Measurements from ENCODE around the gene OPCML. TPM values are rescaled to one million over a fixed set of nuclear protein-coding genes. Genes with fewer than 3 reads are reported as not detected.

The OPCML gene
- total RNA-seq, 1 experiment from 2014 or later: not detected

DNA sequence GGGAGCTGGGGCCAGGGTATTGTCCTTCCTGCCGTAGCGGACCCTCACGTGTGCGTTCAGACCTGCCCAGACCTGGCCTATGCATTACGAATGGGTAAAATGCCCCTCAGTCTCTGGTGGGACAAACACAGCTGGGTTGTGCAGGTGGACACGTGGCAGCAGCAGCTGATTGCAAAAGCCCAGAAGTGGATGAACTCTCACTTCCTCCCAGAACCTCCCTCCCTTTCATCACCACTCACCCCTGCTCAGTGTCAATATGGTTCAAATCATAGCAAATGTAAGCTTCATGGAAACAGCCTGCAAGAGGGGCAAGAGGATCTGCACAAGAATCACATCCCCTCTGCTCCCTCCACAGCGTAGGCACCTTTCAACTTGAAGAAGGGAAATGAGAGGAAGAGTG lies 352.1 kb downstream of the OPCML start:
- H3K9me3 Mint-ChIP-seq (ENCODE audit: unreplicated experiment): no peaks in the 10 kb centered on the region
- Histone ChIP-seq H3K9me3 (no peaks in the 10 kb centered on the region), H3K4me3 (ENCODE audit: low read depth, low read length) (no peak overlapping the region), H3K36me3 (ENCODE audit: control insufficient read depth, insufficient read depth, low read length) (no peaks in the 10 kb centered on the region), H3K27me3 (replicated peaks; ENCODE audit: control insufficient read depth, insufficient read depth, low read length) (no peaks in the 10 kb centered on the region), H3K4me1 (no peaks in the 10 kb centered on the region)
- H3K27me3 Mint-ChIP-seq (ENCODE audit: insufficient read depth, unreplicated experiment): peaks cover 24% of the 10 kb centered on the region
- intact Hi-C loops (cut with micrococcal nuclease; ENCODE audit: unreplicated experiment): no loop called here
- no TSS peak for BruUV-seq (replicated peaks)
- DNase-seq: no peak
- H3K4me1 Mint-ChIP-seq (ENCODE audit: low read depth, unreplicated experiment): no peaks in the 10 kb centered on the region
- POLR2A ChIA-PET: no interaction called here
- no peak overlapping the region for H3K27ac Mint-ChIP-seq (ENCODE audit: unreplicated experiment)
- H3K4me3 Mint-ChIP-seq (ENCODE audit: unreplicated experiment): no peak overlapping the region
- no peaks in the 10 kb centered on the region for H3K36me3 Mint-ChIP-seq (ENCODE audit: insufficient read depth, unreplicated experiment)
- TF ChIP-seq, protein P1, sequence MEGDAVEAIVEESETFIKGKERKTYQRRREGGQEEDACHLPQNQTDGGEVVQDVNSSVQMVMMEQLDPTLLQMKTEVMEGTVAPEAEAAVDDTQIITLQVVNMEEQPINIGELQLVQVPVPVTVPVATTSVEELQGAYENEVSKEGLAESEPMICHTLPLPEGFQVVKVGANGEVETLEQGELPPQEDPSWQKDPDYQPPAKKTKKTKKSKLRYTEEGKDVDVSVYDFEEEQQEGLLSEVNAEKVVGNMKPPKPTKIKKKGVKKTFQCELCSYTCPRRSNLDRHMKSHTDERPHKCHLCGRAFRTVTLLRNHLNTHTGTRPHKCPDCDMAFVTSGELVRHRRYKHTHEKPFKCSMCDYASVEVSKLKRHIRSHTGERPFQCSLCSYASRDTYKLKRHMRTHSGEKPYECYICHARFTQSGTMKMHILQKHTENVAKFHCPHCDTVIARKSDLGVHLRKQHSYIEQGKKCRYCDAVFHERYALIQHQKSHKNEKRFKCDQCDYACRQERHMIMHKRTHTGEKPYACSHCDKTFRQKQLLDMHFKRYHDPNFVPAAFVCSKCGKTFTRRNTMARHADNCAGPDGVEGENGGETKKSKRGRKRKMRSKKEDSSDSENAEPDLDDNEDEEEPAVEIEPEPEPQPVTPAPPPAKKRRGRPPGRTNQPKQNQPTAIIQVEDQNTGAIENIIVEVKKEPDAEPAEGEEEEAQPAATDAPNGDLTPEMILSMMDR (IDR thresholded peaks at IDR 0.05; ENCODE audit: insufficient read depth in 1 of 2, low read depth in 1 of 2, low read length in 1 of 2, severe bottlenecking in 1 of 2, unreplicated experiment in 1 of 2): no peak
- CTCF ChIA-PET: no interaction called here

GRCh38 chr11:133176748-133177147 lies 355.6 kb downstream of the OPCML start:
- ChIA-PET POLR2A (no interaction called here), CTCF (no interaction called here)
- no peaks in the 10 kb centered on the region for H3K9me3 Mint-ChIP-seq (ENCODE audit: unreplicated experiment)
- Histone ChIP-seq H3K36me3 (ENCODE audit: control insufficient read depth, insufficient read depth, low read length) (no peaks in the 10 kb centered on the region), H3K4me1 (no peaks in the 10 kb centered on the region), H3K4me3 (ENCODE audit: low read depth, low read length) (no peak overlapping the region), H3K9me3 (no peaks in the 10 kb centered on the region), H3K27me3 (replicated peaks; ENCODE audit: control insufficient read depth, insufficient read depth, low read length) (no peaks in the 10 kb centered on the region)
- no peak for DNase-seq
- no peaks in the 10 kb centered on the region for H3K4me1 Mint-ChIP-seq (ENCODE audit: low read depth, unreplicated experiment)
- H3K36me3 Mint-ChIP-seq (ENCODE audit: insufficient read depth, unreplicated experiment): no peaks in the 10 kb centered on the region
- peaks cover 11% of the 10 kb centered on the region for H3K27me3 Mint-ChIP-seq (ENCODE audit: insufficient read depth, unreplicated experiment)
- no peak overlapping the region for H3K27ac Mint-ChIP-seq (ENCODE audit: unreplicated experiment)
- BruUV-seq (replicated peaks): no TSS peak
- TF ChIP-seq, protein P1 (IDR thresholded peaks at IDR 0.05; ENCODE audit: insufficient read depth in 1 of 2, low read depth in 1 of 2, low read length in 1 of 2, severe bottlenecking in 1 of 2, unreplicated experiment in 1 of 2): no peak
- no peak overlapping the region for H3K4me3 Mint-ChIP-seq (ENCODE audit: unreplicated experiment)
- intact Hi-C loops (cut with micrococcal nuclease; ENCODE audit: unreplicated experiment): no loop called here

GRCh38 chr11:133175103-133175502 lies 357.2 kb downstream of the OPCML start:
- no TSS peak for BruUV-seq (replicated peaks)
- intact Hi-C loops (cut with micrococcal nuclease; ENCODE audit: unreplicated experiment): no loop called here
- ChIA-PET POLR2A (no interaction called here), CTCF (no interaction called here)
- no peak for DNase-seq
- no peaks in the 10 kb centered on the region for H3K4me1 ChIP-seq
- Mint-ChIP-seq H3K4me1 (ENCODE audit: low read depth, unreplicated experiment) (no peaks in the 10 kb centered on the region), H3K36me3 (ENCODE audit: insufficient read depth, unreplicated experiment) (no peaks in the 10 kb centered on the region), H3K27me3 (ENCODE audit: insufficient read depth, unreplicated experiment) (no peaks in the 10 kb centered on the region), H3K9me3 (ENCODE audit: unreplicated experiment) (no peaks in the 10 kb centered on the region), H3K4me3 (ENCODE audit: unreplicated experiment) (no peak overlapping the region), H3K27ac (ENCODE audit: unreplicated experiment) (no peak overlapping the region)
- no peak overlapping the region for H3K4me3 ChIP-seq (ENCODE audit: low read depth, low read length)
- H3K27me3 ChIP-seq (replicated peaks; ENCODE audit: control insufficient read depth, insufficient read depth, low read length): no peaks in the 10 kb centered on the region
- no peaks in the 10 kb centered on the region for H3K36me3 ChIP-seq (ENCODE audit: control insufficient read depth, insufficient read depth, low read length)
- TF ChIP-seq, protein P1 (IDR thresholded peaks at IDR 0.05; ENCODE audit: insufficient read depth in 1 of 2, low read depth in 1 of 2, low read length in 1 of 2, severe bottlenecking in 1 of 2, unreplicated experiment in 1 of 2): no peak
- H3K9me3 ChIP-seq: no peaks in the 10 kb centered on the region
